HG02840 (cell line): ENCODE results near the gene TEX48.

Experiments
- ATAC-seq: cut with Tn5 transposase; IDR thresholded peaks from one replicate; pipeline ENCODE4 v1.9.1; 2021; ENCODE audit warnings: mild to moderate bottlenecking, moderate library complexity, moderate number of reproducible peaks; ENCODE audit not compliant: unreplicated experiment, low FRiP score

Gene TEX48

GRCh38 chr9:114674076-114674797, 7.8 kb downstream of the TEX48 start:
- ATAC-seq = no peak

- ATAC-seq = no peak
Measured at GRCh38 chr9:114671605-114672004, 10.4 kb downstream of the TEX48 start.

- no peak for ATAC-seq
Measured at GRCh38 chr9:114669961-114670360, 12.0 kb downstream of the TEX48 start.

- no peak for ATAC-seq
Measured at GRCh38 chr9:114668146-114668545, 13.8 kb downstream of the TEX48 start.

GRCh38 chr9:114666851-114667250, 15.1 kb downstream of the TEX48 start:
- ATAC-seq = no peak

- ATAC-seq = no peak
Measured at GRCh38 chr9:114666401-114666800, 15.6 kb downstream of the TEX48 start.

- ATAC-seq = no peak
Measured at GRCh38 chr9:114664181-114664580, 17.8 kb downstream of the TEX48 start.

- ATAC-seq = peak; percentile 65
Measured at GRCh38 chr9:114662081-114662989, 19.7 kb downstream of the TEX48 start.

- no peak for ATAC-seq
Measured at GRCh38 chr9:114657705-114658104, 24.3 kb downstream of the TEX48 start, which contains the start of gene TEX53. Gene TEX53 (minus strand): TSS chr9:114657805. CDS start chr9:114657774, 31 bp downstream.

GRCh38 chr9:114656301-114656700, 25.7 kb downstream of the TEX48 start:
- no peak for ATAC-seq

GRCh38 chr9:114655689-114656088, 26.3 kb downstream of the TEX48 start:
- ATAC-seq = no peak

GRCh38 chr9:114653556-114654159, 28.3 kb downstream of the TEX48 start:
- ATAC-seq = no peak

- no peak for ATAC-seq
Measured at GRCh38 chr9:114652776-114653555, 29.0 kb downstream of the TEX48 start.

GRCh38 chr9:114643896-114644295, 38.1 kb downstream of the TEX48 start:
- ATAC-seq = no peak

- no peak for ATAC-seq
Measured at GRCh38 chr9:114643001-114643400, 39.0 kb downstream of the TEX48 start.

- ATAC-seq = no peak
Measured at GRCh38 chr9:114641967-114642366, 40.0 kb downstream of the TEX48 start.

- ATAC-seq = no peak
Measured at GRCh38 chr9:114638404-114638803, 43.6 kb downstream of the TEX48 start.

GRCh38 chr9:114634387-114634786, 47.6 kb downstream of the TEX48 start:
- ATAC-seq = no peak

GRCh38 chr9:114633438-114634089, 48.4 kb downstream of the TEX48 start:
- no peak for ATAC-seq

- no peak for ATAC-seq
Measured at GRCh38 chr9:114631166-114631565, 50.8 kb downstream of the TEX48 start.
